ENCODE measurements around the gene SYF2. TPM values are rescaled to one million over a fixed set of nuclear protein-coding genes. Genes with fewer than 3 reads are reported as not detected.

The SYF2 gene
- total and polyA plus RNA-seq, 2 donors (not counting 1 experiment from before 2014, with no cell fraction given) = 41.6 to 42.4 TPM

DNA sequence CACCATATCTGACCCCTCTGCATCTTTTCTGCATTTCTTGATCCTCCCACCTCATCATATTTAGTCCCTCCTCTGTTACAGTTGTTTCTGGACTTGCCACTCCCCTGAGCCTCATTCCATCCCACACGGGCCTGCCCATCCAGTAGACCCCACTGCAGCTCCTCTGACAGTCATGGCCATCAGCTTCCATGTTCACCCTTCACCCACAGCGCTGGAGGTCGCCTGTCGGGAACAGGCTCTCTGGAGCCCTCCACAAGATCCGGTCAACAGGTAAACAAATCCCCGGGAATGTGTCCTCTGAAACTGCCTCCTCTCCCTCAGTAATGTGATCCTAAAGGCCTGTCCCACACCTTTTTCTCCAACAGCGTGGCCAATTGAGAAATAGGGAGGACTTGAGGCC, 31.3 kb downstream of the SYF2 start:
- Histone ChIP-seq H3K27me3 (ENCODE audit: control insufficient read depth, insufficient read depth, low read length) (peaks cover 14% of the 10 kb centered on the region), H3K9me3 (ENCODE audit: control insufficient read depth, insufficient read depth, low read depth, low read length) (no peaks in the 10 kb centered on the region), H2AFZ (ENCODE audit: low read length) (no peak overlapping the region), H3K4me1 (ENCODE audit: control insufficient read depth, extremely low read depth, insufficient read depth, low read length) (no peaks in the 10 kb centered on the region), H3K27ac (ENCODE audit: insufficient read depth, low read length) (no peak overlapping the region), H3K4me2 (ENCODE audit: extremely low read depth, insufficient read depth, low read length) (no peak overlapping the region), H3K36me3 (ENCODE audit: control insufficient read depth, insufficient read depth, low read length) (no peaks in the 10 kb centered on the region), H3K4me3 (replicated peaks in 1 of 4; ENCODE audit: control extremely low read depth in 1 of 4, insufficient read depth in 1 of 4, low read depth in 3 of 4, low read length in 4 of 4) (no peak overlapping the region), H3K9ac (ENCODE audit: insufficient read depth, low read length) (no peak overlapping the region), H3K79me2 (ENCODE audit: control insufficient read depth, insufficient read depth, low read length) (no peaks in the 10 kb centered on the region), H4K20me1 (ENCODE audit: control insufficient read depth, extremely low read depth, insufficient read depth, low read length) (no peaks in the 10 kb centered on the region)
- DNase-seq (ENCODE audit: low read depth in 2 of 2) = no peak
- TF ChIP-seq, protein P1, sequence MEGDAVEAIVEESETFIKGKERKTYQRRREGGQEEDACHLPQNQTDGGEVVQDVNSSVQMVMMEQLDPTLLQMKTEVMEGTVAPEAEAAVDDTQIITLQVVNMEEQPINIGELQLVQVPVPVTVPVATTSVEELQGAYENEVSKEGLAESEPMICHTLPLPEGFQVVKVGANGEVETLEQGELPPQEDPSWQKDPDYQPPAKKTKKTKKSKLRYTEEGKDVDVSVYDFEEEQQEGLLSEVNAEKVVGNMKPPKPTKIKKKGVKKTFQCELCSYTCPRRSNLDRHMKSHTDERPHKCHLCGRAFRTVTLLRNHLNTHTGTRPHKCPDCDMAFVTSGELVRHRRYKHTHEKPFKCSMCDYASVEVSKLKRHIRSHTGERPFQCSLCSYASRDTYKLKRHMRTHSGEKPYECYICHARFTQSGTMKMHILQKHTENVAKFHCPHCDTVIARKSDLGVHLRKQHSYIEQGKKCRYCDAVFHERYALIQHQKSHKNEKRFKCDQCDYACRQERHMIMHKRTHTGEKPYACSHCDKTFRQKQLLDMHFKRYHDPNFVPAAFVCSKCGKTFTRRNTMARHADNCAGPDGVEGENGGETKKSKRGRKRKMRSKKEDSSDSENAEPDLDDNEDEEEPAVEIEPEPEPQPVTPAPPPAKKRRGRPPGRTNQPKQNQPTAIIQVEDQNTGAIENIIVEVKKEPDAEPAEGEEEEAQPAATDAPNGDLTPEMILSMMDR (conservative IDR thresholded peaks at IDR 0.05 in 1 of 2, IDR thresholded peaks at IDR 0.05 in 1 of 2; ENCODE audit: low read depth in 1 of 2, low read length in 2 of 2) = no peak
- no peak for TF ChIP-seq EZH2 (IDR thresholded peaks at IDR 0.05; ENCODE audit: low read length, missing control alignments)

DNA sequence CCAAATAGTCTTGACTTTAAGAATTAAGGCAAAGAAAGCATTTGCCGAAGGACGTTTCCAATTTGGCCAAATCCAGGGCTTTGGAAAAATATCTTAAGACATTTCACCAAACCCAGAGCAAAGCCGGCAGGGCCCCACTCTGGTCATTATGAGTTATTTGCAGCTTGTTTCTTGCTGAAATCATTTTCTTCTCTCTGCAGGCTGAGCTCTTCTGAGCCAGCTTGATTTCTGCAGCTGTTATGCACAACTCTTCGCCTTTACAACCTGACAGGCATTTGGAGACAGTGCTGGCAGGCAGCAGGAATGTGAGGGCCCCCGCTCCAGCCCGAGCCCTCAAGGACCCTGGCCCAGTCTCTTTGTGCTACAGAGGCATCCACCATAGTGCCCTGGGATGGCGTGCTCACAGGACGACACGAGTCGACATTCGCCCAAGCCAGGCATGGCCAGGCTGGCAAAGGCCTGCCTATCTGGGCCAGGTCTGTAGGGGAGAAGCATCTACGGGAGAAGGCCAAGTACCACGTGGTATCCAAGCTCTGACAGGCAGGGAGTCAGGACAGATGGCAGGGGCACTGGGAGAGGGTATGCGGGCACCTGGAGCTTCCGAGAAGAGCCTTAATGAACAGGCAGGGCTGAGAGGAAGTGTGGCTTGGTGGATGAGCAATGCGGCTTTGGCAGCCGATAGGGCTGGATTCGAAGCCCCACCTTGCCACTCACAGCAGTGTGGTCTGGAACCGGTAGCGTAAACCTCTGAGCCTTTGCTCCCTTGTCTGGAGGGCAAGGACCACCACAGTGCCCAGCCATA, 32.3 kb downstream of the SYF2 start:
- H3K4me1 ChIP-seq (ENCODE audit: control insufficient read depth, extremely low read depth, insufficient read depth, low read length) = no peaks in the 10 kb centered on the region
- no peaks in the 10 kb centered on the region for H3K9me3 ChIP-seq (ENCODE audit: control insufficient read depth, insufficient read depth, low read depth, low read length)
- no peaks in the 10 kb centered on the region for H4K20me1 ChIP-seq (ENCODE audit: control insufficient read depth, extremely low read depth, insufficient read depth, low read length)
- H3K27me3 ChIP-seq (ENCODE audit: control insufficient read depth, insufficient read depth, low read length) = peaks cover 14% of the 10 kb centered on the region
- H3K27ac ChIP-seq (ENCODE audit: insufficient read depth, low read length) = no peak overlapping the region
- H3K4me3 ChIP-seq (replicated peaks in 1 of 4; ENCODE audit: control extremely low read depth in 1 of 4, insufficient read depth in 1 of 4, low read depth in 3 of 4, low read length in 4 of 4) = no peak overlapping the region
- H3K4me2 ChIP-seq (ENCODE audit: extremely low read depth, insufficient read depth, low read length) = no peak overlapping the region
- H3K79me2 ChIP-seq (ENCODE audit: control insufficient read depth, insufficient read depth, low read length) = no peaks in the 10 kb centered on the region
- H2AFZ ChIP-seq (ENCODE audit: low read length) = no peak overlapping the region
- H3K9ac ChIP-seq (ENCODE audit: insufficient read depth, low read length) = no peak overlapping the region
- TF ChIP-seq, protein P1 (conservative IDR thresholded peaks at IDR 0.05 in 1 of 2, IDR thresholded peaks at IDR 0.05 in 1 of 2; ENCODE audit: low read depth in 1 of 2, low read length in 2 of 2) = no peak
- TF ChIP-seq EZH2 (IDR thresholded peaks at IDR 0.05; ENCODE audit: low read length, missing control alignments) = no peak
- no peaks in the 10 kb centered on the region for H3K36me3 ChIP-seq (ENCODE audit: control insufficient read depth, insufficient read depth, low read length)
- no peak for DNase-seq (ENCODE audit: low read depth in 2 of 2)

DNA sequence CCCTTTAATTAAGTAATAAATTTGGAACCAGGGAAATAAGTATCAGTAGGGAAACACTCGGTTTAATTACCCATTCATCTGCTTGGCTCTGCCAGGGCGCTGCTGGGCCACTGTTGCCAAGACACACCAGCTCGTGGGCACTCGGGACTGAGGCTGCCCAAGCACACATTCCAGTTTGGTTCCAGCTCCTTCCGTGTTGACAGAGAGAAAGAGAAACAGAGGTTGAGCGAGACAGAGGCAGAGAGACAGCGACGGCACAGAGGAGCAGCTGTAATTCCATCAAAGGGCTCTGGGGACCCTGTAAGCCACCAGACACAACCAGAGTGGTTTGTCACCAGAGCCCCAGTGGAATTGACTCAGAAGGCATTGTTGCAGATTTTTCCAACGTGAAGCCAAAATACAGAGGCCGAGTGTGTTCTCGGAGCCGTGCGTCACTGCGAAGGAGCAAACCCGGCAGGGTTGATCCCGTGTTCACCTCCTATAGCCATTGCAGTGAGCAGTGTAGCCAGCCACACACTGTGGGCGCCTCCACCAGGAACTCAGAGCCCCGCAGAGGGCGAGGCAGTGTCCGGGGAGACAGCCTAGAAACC, 33.5 kb downstream of the SYF2 start:
- H3K4me3 ChIP-seq (replicated peaks in 1 of 4; ENCODE audit: control extremely low read depth in 1 of 4, insufficient read depth in 1 of 4, low read depth in 3 of 4, low read length in 4 of 4) = no peak overlapping the region
- H3K9me3 ChIP-seq (ENCODE audit: control insufficient read depth, insufficient read depth, low read depth, low read length) = no peaks in the 10 kb centered on the region
- peak in 1 of 2 donors; percentile 32 for DNase-seq (ENCODE audit: low read depth in 2 of 2)
- H3K27me3 ChIP-seq (ENCODE audit: control insufficient read depth, insufficient read depth, low read length) = peaks cover 14% of the 10 kb centered on the region
- no peaks in the 10 kb centered on the region for H3K36me3 ChIP-seq (ENCODE audit: control insufficient read depth, insufficient read depth, low read length)
- H2AFZ ChIP-seq (ENCODE audit: low read length) = no peak overlapping the region
- H3K79me2 ChIP-seq (ENCODE audit: control insufficient read depth, insufficient read depth, low read length) = no peaks in the 10 kb centered on the region
- H3K9ac ChIP-seq (ENCODE audit: insufficient read depth, low read length) = no peak overlapping the region
- no peaks in the 10 kb centered on the region for H3K4me1 ChIP-seq (ENCODE audit: control insufficient read depth, extremely low read depth, insufficient read depth, low read length)
- no peak overlapping the region for H3K4me2 ChIP-seq (ENCODE audit: extremely low read depth, insufficient read depth, low read length)
- no peaks in the 10 kb centered on the region for H4K20me1 ChIP-seq (ENCODE audit: control insufficient read depth, extremely low read depth, insufficient read depth, low read length)
- TF ChIP-seq, protein P1 (conservative IDR thresholded peaks at IDR 0.05 in 1 of 2, IDR thresholded peaks at IDR 0.05 in 1 of 2; ENCODE audit: low read depth in 1 of 2, low read length in 2 of 2) = no peak
- no peak for TF ChIP-seq EZH2 (IDR thresholded peaks at IDR 0.05; ENCODE audit: low read length, missing control alignments)
- H3K27ac ChIP-seq (ENCODE audit: insufficient read depth, low read length) = no peak overlapping the region
